K562 (cell line): ENCODE measurements around the gene SLC6A9. TPM values are rescaled to one million over a fixed set of nuclear protein-coding genes. Genes with fewer than 3 reads are reported as not detected.

ENCODE experiments used
- ASH1L ChIP-seq: fragments of 450-650 bp; IDR thresholded peaks from 2 replicates; pipeline ENCODE4 v1.6.1; 2018; ENCODE audit warnings: borderline replicate concordance, mild to moderate bottlenecking, low read depth; ENCODE audit not compliant: partially characterized antibody
- E2F4 ChIP-seq: sonication (generic); formaldehyde crosslinking; IDR thresholded peaks from 2 replicates; pipeline ENCODE4 v1.8.0; 2022; ENCODE audit warnings: mild to moderate bottlenecking, low read depth, missing genetic modification reagents
- GATA2 ChIP-seq: sonication (generic); formaldehyde crosslinking; IDR thresholded peaks from 2 replicates; pipeline ENCODE4 v1.4.0; 2020; ENCODE audit warnings: mild to moderate bottlenecking, missing genetic modification reagents
- HDAC6 ChIP-seq: IDR thresholded peaks from 2 replicates; pipeline ENCODE4 v1.6.1; 2012; ENCODE audit warnings: low read depth, mild to moderate bottlenecking, control low read depth, inconsistent platforms, low read length, moderate library complexity
- KDM4B ChIP-seq, 2 experiments: fragments of 450-650 bp in 1 of 2; sonication (generic) in 1 of 2; IDR thresholded peaks; 2 replicates each; pipeline ENCODE4 v1.6.1; 2016 to 2017; ENCODE audit warnings: borderline replicate concordance in 2 of 2, antibody characterized with exemption in 1 of 2, low read depth in 1 of 2, mild to moderate bottlenecking in 1 of 2
- MTA1 ChIP-seq: fragments of 450-650 bp; IDR thresholded peaks from 2 replicates; pipeline ENCODE4 v1.6.1; 2017; ENCODE audit warnings: borderline replicate concordance
- MTA3 ChIP-seq: fragments of 450-650 bp; formaldehyde crosslinking; IDR thresholded peaks from 2 replicates; pipeline ENCODE4 v1.6.1; 2017; ENCODE audit warnings: mild to moderate bottlenecking, borderline replicate concordance
- NEUROD1 ChIP-seq: fragments of 150-350 bp; IDR thresholded peaks from 2 replicates; pipeline ENCODE4 v1.6.1; 2014; ENCODE audit warnings: borderline replicate concordance, low read length, low read depth; ENCODE audit not compliant: partially characterized antibody
- POLR2H ChIP-seq: IDR thresholded peaks from 2 replicates; pipeline ENCODE4 v1.6.1; 2016; ENCODE audit warnings: missing genetic modification characterization, low read depth, mild to moderate bottlenecking, control low read depth, missing compliant biosample characterization, moderate library complexity
- ZBED1 ChIP-seq: IDR thresholded peaks from 2 replicates; pipeline ENCODE4 v1.6.1; 2014
- ZNF436 ChIP-seq: fragments of 250-450, 450-650 bp; sonication (Bioruptor Pico); formaldehyde crosslinking; IDR thresholded peaks from 2 replicates; pipeline ENCODE4 v1.7.0; 2020; ENCODE audit warnings: mild to moderate bottlenecking
- polyA plus RNA-seq, 8 experiments: library from polyadenylated mRNA; depleted of rRNA in 4 of 8; stranded (reverse) in 5 of 8; unstranded in 3 of 8; fragments of >200 nt; fragmentation: Nextera tagmentation in 2 of 8; fragmentation: Illumina TruSeq in 1 of 8; extraction: Ambion mirVana in 2 of 8; extraction: Trizol in 1 of 8; gene quantifications; 2 replicates each; pipeline versions ENCODE4 v1.2.1 to v1.2.3, GENCODE V29; 2011 to 2014; ENCODE audit warnings: inconsistent platforms in 1 of 8, missing spikeins in 1 of 8
- total RNA-seq, 7 experiments: library from RNA; depleted of rRNA in 6 of 7; stranded (reverse); fragments of >200 nt in 6 of 7; fragmentation: Illumina TruSeq in 2 of 7; extraction: Trizol in 2 of 7; gene quantifications; 2 replicates each; pipeline versions ENCODE4 v1.2.1 to v1.2.3, GENCODE V29; 2011 to 2021; ENCODE audit warnings: low replicate concordance in 1 of 7
- TF ChIP-seq, protein P1 (sequence below), 2 experiments: fragments of 250-450 bp in 1 of 2; fragments of 450-650 bp in 1 of 2; sonication (Bioruptor Pico) in 1 of 2; IDR thresholded peaks; 2 replicates each; pipeline versions ENCODE4 v1.6.1 to v1.8.0; 2016 to 2021; ENCODE audit warnings: mild to moderate bottlenecking in 2 of 2, moderate library complexity in 2 of 2, missing compliant biosample characterization in 1 of 2, missing genetic modification characterization in 1 of 2
- TF ChIP-seq, protein P2 (sequence below): sonication (generic); formaldehyde crosslinking; IDR thresholded peaks from 2 replicates; pipeline ENCODE4 v1.8.0; 2022; ENCODE audit warnings: missing genetic modification reagents, mild to moderate bottlenecking, moderate library complexity, borderline replicate concordance
- TF ChIP-seq, protein P3 (sequence below): fragments of 450-650 bp; IDR thresholded peaks from 2 replicates; pipeline ENCODE4 v1.6.1; 2018; ENCODE audit warnings: mild to moderate bottlenecking, low read depth; ENCODE audit not compliant: partially characterized antibody
- TF ChIP-seq, protein P4 (sequence below): sonication (generic); formaldehyde crosslinking; IDR thresholded peaks from 2 replicates; pipeline ENCODE4 v1.8.0; 2023; ENCODE audit warnings: missing genetic modification reagents, mild to moderate bottlenecking, borderline replicate concordance

SLC6A9 gene
- total and polyA plus RNA-seq, 9 of the 15 experiments (the other 6 are each of a cell fraction or from before 2014, with no cell fraction given), result 0.17 to 18.7 (median 2.9) TPM

- TF ChIP-seq ZBED1 (no peak), NEUROD1 (peak; percentile 21), POLR2H (tag) (no peak), E2F4 (CRISPR knock-in tag) (no peak), HDAC6 (no peak), KDM4B (IDR thresholded peaks at IDR 0.05; ENCODE audit: borderline replicate concordance in 2 of 2, low read depth in 1 of 2) (no peak), MTA3 (no peak), GATA2 (CRISPR knock-in tag) (peak; percentile 77), ZNF436 (CRISPR knock-in tag) (no peak), MTA1 (no peak), ASH1L (no peak)
- TF ChIP-seq, protein P1, sequence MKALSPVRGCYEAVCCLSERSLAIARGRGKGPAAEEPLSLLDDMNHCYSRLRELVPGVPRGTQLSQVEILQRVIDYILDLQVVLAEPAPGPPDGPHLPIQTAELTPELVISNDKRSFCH (CRISPR knock-in tag; IDR thresholded peaks at IDR 0.05), result no peak
- TF ChIP-seq, protein P1 (tag; IDR thresholded peaks at IDR 0.05), result no peak
- TF ChIP-seq, protein P2, sequence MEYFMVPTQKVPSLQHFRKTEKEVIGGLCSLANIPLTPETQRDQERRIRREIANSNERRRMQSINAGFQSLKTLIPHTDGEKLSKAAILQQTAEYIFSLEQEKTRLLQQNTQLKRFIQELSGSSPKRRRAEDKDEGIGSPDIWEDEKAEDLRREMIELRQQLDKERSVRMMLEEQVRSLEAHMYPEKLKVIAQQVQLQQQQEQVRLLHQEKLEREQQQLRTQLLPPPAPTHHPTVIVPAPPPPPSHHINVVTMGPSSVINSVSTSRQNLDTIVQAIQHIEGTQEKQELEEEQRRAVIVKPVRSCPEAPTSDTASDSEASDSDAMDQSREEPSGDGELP, result peak; percentile 38; the same call in 1 of the 2 replicates
- TF ChIP-seq, protein P3, sequence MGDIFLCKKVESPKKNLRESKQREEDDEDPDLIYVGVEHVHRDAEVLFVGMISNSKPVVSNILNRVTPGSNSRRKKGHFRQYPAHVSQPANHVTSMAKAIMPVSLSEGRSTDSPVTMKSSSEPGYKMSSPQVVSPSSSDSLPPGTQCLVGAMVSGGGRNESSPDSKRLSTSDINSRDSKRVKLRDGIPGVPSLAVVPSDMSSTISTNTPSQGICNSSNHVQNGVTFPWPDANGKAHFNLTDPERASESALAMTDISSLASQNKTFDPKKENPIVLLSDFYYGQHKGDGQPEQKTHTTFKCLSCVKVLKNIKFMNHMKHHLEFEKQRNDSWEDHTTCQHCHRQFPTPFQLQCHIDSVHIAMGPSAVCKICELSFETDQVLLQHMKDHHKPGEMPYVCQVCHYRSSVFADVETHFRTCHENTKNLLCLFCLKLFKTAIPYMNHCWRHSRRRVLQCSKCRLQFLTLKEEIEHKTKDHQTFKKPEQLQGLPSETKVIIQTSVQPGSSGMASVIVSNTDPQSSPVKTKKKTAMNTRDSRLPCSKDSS, result no peak
- TF ChIP-seq, protein P4, sequence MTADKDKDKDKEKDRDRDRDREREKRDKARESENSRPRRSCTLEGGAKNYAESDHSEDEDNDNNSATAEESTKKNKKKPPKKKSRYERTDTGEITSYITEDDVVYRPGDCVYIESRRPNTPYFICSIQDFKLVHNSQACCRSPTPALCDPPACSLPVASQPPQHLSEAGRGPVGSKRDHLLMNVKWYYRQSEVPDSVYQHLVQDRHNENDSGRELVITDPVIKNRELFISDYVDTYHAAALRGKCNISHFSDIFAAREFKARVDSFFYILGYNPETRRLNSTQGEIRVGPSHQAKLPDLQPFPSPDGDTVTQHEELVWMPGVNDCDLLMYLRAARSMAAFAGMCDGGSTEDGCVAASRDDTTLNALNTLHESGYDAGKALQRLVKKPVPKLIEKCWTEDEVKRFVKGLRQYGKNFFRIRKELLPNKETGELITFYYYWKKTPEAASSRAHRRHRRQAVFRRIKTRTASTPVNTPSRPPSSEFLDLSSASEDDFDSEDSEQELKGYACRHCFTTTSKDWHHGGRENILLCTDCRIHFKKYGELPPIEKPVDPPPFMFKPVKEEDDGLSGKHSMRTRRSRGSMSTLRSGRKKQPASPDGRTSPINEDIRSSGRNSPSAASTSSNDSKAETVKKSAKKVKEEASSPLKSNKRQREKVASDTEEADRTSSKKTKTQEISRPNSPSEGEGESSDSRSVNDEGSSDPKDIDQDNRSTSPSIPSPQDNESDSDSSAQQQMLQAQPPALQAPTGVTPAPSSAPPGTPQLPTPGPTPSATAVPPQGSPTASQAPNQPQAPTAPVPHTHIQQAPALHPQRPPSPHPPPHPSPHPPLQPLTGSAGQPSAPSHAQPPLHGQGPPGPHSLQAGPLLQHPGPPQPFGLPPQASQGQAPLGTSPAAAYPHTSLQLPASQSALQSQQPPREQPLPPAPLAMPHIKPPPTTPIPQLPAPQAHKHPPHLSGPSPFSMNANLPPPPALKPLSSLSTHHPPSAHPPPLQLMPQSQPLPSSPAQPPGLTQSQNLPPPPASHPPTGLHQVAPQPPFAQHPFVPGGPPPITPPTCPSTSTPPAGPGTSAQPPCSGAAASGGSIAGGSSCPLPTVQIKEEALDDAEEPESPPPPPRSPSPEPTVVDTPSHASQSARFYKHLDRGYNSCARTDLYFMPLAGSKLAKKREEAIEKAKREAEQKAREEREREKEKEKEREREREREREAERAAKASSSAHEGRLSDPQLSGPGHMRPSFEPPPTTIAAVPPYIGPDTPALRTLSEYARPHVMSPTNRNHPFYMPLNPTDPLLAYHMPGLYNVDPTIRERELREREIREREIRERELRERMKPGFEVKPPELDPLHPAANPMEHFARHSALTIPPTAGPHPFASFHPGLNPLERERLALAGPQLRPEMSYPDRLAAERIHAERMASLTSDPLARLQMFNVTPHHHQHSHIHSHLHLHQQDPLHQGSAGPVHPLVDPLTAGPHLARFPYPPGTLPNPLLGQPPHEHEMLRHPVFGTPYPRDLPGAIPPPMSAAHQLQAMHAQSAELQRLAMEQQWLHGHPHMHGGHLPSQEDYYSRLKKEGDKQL (CRISPR knock-in tag), result no peak
These were observed 72.7 kb downstream of the SLC6A9 start (continued) for GRCh38 chr1:43958351-43959255.
